OCI-LY3 (cell line): ENCODE data around the gene HESX1.

Source experiments
- H2AFZ ChIP-seq: fragments of 200-600, 300-600 bp; shearing (Covaris generic); 2 replicates; pipeline ENCODE4 v1.6.0; 2014; ENCODE audit warnings: antibody characterized with exemption, low read depth, low read length
- H3K27ac ChIP-seq: fragments of 200-600, 300-600 bp; sonication (generic); 2 replicates; pipeline ENCODE4 v1.5.1; 2014; ENCODE audit warnings: mild to moderate bottlenecking, low read length, moderate library complexity, mixed read lengths
- H3K27me3 ChIP-seq: fragments of 200-600, 300-600 bp; sonication (generic); 2 replicates; pipeline ENCODE4 v1.6.1; 2014; ENCODE audit warnings: low read depth, low read length, mixed read lengths
- H3K36me3 ChIP-seq: fragments of 200-600, 300-600 bp; sonication (generic); replicated peaks from 2 replicates; pipeline ENCODE3; 2014; ENCODE audit warnings: low read depth, low read length, mixed read lengths
- H3K4me1 ChIP-seq: fragments of 300-600, 200-600 bp; sonication (generic); 2 replicates; pipeline ENCODE4 v1.6.1; 2014; ENCODE audit warnings: low read length, mixed read lengths
- H3K4me2 ChIP-seq: fragments of 200-600, 300-600 bp; sonication (generic); 2 replicates; pipeline ENCODE4 v1.6.1; 2014; ENCODE audit warnings: low read length, mixed read lengths
- H3K4me3 ChIP-seq: fragments of 300-600, 200-600 bp; sonication (generic); 2 replicates; pipeline ENCODE4 v1.5.1; 2014; ENCODE audit warnings: antibody characterized with exemption, mild to moderate bottlenecking, low read length, moderate library complexity
- H3K79me2 ChIP-seq: fragments of 300-600, 200-600 bp; shearing (Covaris generic); 2 replicates; pipeline ENCODE4 v1.6.1; 2014; ENCODE audit warnings: mild to moderate bottlenecking, low read length, mixed read lengths
- H3K9ac ChIP-seq: fragments of 300-600, 200-600 bp; shearing (Covaris generic); 2 replicates; pipeline ENCODE4 v1.6.0; 2014; ENCODE audit warnings: mild to moderate bottlenecking, low read length, moderate library complexity
- H3K9me3 ChIP-seq: fragments of 200-600, 300-600 bp; shearing (Covaris generic); 2 replicates; pipeline ENCODE4 v1.6.1; 2014; ENCODE audit warnings: low read length, mixed read lengths; ENCODE audit not compliant: insufficient read depth
- H4K20me1 ChIP-seq: fragments of 200-600, 300-600 bp; sonication (generic); 2 replicates; pipeline ENCODE4 v1.6.1; 2016; ENCODE audit warnings: low read length, mixed read lengths; ENCODE audit not compliant: insufficient read depth
- EZH2phosphoT487 ChIP-seq: fragments of 200-600 bp; shearing (Covaris generic); IDR thresholded peaks from 2 replicates; pipeline ENCODE4 v1.6.1; 2018; ENCODE audit warnings: antibody characterized with exemption, mixed run types, low read depth
- TF ChIP-seq, protein P1 (sequence below): fragments of 200-600, 300-600 bp; sonication (generic); IDR thresholded peaks from 2 replicates; pipeline ENCODE4 v1.5.1; 2014; ENCODE audit warnings: antibody characterized with exemption, low read length, low read depth

HESX1 gene

DNA sequence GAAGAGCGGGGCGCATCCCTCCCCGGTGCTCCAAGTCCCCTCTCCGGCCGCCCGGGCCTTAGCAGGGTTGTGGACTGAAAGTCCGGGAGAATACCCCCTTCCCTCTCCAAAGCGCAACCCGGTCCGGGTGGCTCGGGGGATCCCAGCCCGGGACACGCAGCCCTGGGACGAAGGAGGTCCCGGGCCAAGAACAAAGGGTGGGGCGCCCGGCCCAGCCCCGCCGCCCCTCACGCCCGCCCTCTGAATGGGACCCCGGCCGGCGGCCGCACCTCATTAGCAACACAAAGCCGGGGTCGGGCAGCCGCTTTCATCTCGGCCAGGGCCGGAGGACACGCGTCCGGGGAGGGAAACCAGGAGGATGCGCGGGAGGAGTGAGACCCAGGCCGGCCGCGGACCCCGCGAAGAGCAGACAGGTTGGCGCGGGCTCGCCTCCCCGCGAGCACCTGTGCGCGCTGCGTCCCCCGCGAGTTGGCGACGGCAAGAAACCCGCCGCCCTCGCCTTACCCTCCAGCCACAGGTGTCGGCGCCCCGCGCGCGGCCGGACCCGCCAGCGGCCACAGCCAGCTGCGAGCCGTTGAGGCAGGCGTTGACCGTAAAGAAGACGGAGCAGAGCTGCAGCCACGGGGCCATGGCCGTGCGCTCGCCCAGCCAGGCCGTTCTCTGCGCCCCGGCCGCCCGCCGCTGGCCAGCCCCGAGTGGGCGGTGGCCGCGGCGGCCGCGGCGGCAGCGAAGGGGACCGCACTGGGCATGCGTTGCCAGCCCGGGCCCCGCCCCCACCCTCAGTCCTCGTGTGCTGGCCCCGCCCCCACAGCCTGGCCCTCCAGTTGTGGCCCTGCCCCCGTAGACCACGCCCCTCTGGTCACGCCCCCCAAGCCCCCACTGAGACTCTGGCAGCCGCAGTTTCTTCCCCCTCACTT is 34.9 kb downstream of the HESX1 start, which contains the start of gene IL17RD:
TSS of gene IL17RD (minus strand) at position 697 of the 917 bp plus-strand sequence. CDS start at position 630, 67 bp downstream.
- Histone ChIP-seq H3K4me3 (peak within 1 kb of the TSS; percentile 81), H3K4me2 (peak within 1 kb of the TSS; percentile 86)

DNA sequence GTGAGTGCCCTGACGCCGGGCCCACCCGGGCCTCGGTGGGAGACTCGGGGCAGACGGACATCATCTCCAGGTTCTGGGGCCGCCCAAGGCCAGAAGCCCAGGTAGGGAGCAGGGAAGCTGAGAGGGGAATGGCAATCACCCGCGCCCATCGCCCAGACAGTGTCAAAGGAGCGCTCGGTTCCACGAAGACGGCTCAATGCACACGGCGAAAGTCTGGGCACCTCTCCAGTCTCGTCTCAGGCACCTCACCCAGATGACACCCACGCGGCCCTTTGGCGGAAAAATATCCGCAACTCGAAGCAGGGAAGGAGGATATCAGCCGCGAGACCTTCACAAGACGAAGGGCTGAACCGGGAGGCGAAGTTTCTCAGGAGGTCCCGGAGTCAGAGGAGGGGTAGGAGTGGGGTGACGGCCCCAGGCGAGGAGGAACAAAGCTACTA is 35.5 kb downstream of the HESX1 start:
- H3K4me3 ChIP-seq, result peak overlapping the region; percentile 81
- peaks cover 10% of the 10 kb centered on the region; the same call in 1 of the 2 replicates for H3K4me1 ChIP-seq
- H3K9ac ChIP-seq, result no peak overlapping the region
- H4K20me1 ChIP-seq, result no peaks in the 10 kb centered on the region
- no peak overlapping the region for H3K27ac ChIP-seq
- H3K79me2 ChIP-seq, result no peaks in the 10 kb centered on the region
- H3K27me3 ChIP-seq, result peaks cover 72% of the 10 kb centered on the region
- TF ChIP-seq, protein P1, sequence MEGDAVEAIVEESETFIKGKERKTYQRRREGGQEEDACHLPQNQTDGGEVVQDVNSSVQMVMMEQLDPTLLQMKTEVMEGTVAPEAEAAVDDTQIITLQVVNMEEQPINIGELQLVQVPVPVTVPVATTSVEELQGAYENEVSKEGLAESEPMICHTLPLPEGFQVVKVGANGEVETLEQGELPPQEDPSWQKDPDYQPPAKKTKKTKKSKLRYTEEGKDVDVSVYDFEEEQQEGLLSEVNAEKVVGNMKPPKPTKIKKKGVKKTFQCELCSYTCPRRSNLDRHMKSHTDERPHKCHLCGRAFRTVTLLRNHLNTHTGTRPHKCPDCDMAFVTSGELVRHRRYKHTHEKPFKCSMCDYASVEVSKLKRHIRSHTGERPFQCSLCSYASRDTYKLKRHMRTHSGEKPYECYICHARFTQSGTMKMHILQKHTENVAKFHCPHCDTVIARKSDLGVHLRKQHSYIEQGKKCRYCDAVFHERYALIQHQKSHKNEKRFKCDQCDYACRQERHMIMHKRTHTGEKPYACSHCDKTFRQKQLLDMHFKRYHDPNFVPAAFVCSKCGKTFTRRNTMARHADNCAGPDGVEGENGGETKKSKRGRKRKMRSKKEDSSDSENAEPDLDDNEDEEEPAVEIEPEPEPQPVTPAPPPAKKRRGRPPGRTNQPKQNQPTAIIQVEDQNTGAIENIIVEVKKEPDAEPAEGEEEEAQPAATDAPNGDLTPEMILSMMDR, result no peak
- no peak for TF ChIP-seq EZH2phosphoT487
- peak overlapping the region; percentile 86 for H3K4me2 ChIP-seq
- H3K36me3 ChIP-seq, result no peaks in the 10 kb centered on the region
- peak overlapping the region; percentile 15; the same call in 1 of the 2 replicates for H2AFZ ChIP-seq
- H3K9me3 ChIP-seq, result no peaks in the 10 kb centered on the region

More for the DNA sequence above, 34.9 kb downstream of the HESX1 start, which contains the start of gene IL17RD:
- Histone ChIP-seq H3K27ac (no peak within 1 kb of the TSS), H3K4me1 (peaks cover 14% of the 10 kb centered on the region; the same call in 1 of the 2 replicates), H3K27me3 (peaks cover 76% of the 10 kb centered on the region), H3K79me2 (no peaks in the 10 kb centered on the region), H4K20me1 (no peaks in the 10 kb centered on the region), H2AFZ (peak within 1 kb of the TSS; percentile 50; the same call in 1 of the 2 replicates), H3K36me3 (no peaks in the 10 kb centered on the region), H3K9me3 (no peaks in the 10 kb centered on the region), H3K9ac (peak within 1 kb of the TSS; percentile 29; the same call in 1 of the 2 replicates)
- no peak for TF ChIP-seq EZH2phosphoT487
- TF ChIP-seq, protein P1, result no peak

DNA sequence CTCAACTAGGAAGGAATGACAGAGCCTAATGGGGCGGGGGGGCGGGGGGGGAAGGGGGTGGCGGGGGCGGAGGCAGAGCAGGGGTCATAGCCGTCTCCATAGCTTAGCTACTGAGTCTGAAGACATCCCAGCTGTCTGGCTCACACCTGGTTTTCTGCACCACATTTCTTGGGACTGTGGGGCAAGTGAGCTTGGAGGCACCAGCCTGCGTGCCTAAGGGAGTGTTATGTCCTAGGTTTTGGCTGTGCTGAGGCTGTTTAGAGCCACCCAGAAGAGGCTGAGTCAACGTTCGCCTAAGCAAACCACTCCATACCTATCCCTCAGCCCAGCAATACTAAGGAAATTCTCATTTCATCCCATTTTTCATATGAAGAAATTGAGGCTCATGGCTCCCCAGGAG is 36.0 kb downstream of the HESX1 start:
- Histone ChIP-seq H3K9ac (no peak overlapping the region), H4K20me1 (no peaks in the 10 kb centered on the region), H3K4me2 (peak overlapping the region; percentile 86), H2AFZ (no peak overlapping the region), H3K36me3 (no peaks in the 10 kb centered on the region), H3K79me2 (no peaks in the 10 kb centered on the region), H3K9me3 (no peaks in the 10 kb centered on the region), H3K27ac (no peak overlapping the region), H3K4me3 (peak overlapping the region; percentile 81; the same call in 1 of the 2 replicates), H3K4me1 (peaks cover 10% of the 10 kb centered on the region; the same call in 1 of the 2 replicates), H3K27me3 (peaks cover 67% of the 10 kb centered on the region)
- TF ChIP-seq, protein P1, result no peak
- no peak for TF ChIP-seq EZH2phosphoT487

DNA sequence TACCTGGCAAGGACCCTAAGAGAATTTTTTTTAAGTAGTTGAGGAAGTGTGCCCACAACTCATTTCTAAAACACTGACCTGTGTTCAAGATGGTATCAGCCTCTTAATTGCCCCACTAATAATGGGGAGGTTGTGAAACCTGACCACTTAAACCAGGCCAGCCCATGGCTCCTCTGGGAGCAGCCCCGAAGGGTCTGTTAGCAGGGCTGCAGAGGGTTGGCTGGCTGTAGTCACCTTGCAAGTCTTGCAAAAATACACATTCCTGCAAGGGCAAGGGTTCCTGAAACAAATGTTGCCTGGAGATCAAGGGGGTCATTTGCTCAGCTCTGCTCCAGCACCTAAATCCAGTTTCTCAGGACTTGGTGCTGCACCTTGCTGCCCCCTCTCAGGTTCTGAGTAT is 37.9 kb downstream of the HESX1 start:
- Histone ChIP-seq H4K20me1 (no peaks in the 10 kb centered on the region), H3K4me2 (no peak overlapping the region), H3K36me3 (no peaks in the 10 kb centered on the region), H3K4me3 (no peak overlapping the region), H3K9ac (no peak overlapping the region), H3K79me2 (no peaks in the 10 kb centered on the region), H3K27ac (no peak overlapping the region), H2AFZ (no peak overlapping the region), H3K9me3 (no peaks in the 10 kb centered on the region), H3K4me1 (peaks cover 10% of the 10 kb centered on the region; the same call in 1 of the 2 replicates), H3K27me3 (peaks cover 50% of the 10 kb centered on the region)
- TF ChIP-seq, protein P1, result no peak
